Measurements from ENCODE around the gene CDYL.

GRCh38 chr6:4781967-4782575 is 5.9 kb downstream of the CDYL start:
- TF ChIP-seq CTCF (IDR thresholded peaks at IDR 0.05) (no peak), POLR2A (IDR thresholded peaks at IDR 0.05) (no peak)

Measured in suprapubic skin (tissue), 3 donors.